ENCODE results near the gene FAM3B.

Gene FAM3B

GRCh38 chr21:41344146-41344545, 27.5 kb downstream of the FAM3B start:
- no peak overlapping the region for H3K27ac ChIP-seq
- TF ChIP-seq ZFX (IDR thresholded peaks at IDR 0.05; ENCODE audit: borderline replicate concordance) (no peak), CTCF (IDR thresholded peaks at IDR 0.05) (no peak)

- H3K27ac ChIP-seq, result no peak overlapping the region
- TF ChIP-seq CTCF (IDR thresholded peaks at IDR 0.05), result no peak
- TF ChIP-seq ZFX (IDR thresholded peaks at IDR 0.05; ENCODE audit: borderline replicate concordance), result no peak
These were observed 28.8 kb downstream of the FAM3B start for GRCh38 chr21:41345356-41345755.

- no peak overlapping the region for H3K27ac ChIP-seq
- TF ChIP-seq ZFX (IDR thresholded peaks at IDR 0.05; ENCODE audit: borderline replicate concordance), result no peak
- TF ChIP-seq CTCF (IDR thresholded peaks at IDR 0.05), result no peak
These were observed 29.5 kb downstream of the FAM3B start for GRCh38 chr21:41345934-41346685.

- H3K27ac ChIP-seq, result no peak overlapping the region
These were observed 30.2 kb downstream of the FAM3B start for GRCh38 chr21:41346758-41347157.

GRCh38 chr21:41348434-41348833, 31.8 kb downstream of the FAM3B start:
- TF ChIP-seq ZFX (IDR thresholded peaks at IDR 0.05; ENCODE audit: borderline replicate concordance) (no peak), CTCF (IDR thresholded peaks at IDR 0.05) (no peak)
- H3K27ac ChIP-seq, result no peak overlapping the region

More at GRCh38 chr21:41346758-41347157, 30.2 kb downstream of the FAM3B start:
- TF ChIP-seq CTCF (IDR thresholded peaks at IDR 0.05) (no peak), ZFX (IDR thresholded peaks at IDR 0.05; ENCODE audit: borderline replicate concordance) (no peak)

GRCh38 chr21:41349126-41349525, 32.5 kb downstream of the FAM3B start:
- H3K27ac ChIP-seq, result no peak overlapping the region
- TF ChIP-seq ZFX (IDR thresholded peaks at IDR 0.05; ENCODE audit: borderline replicate concordance) (no peak), CTCF (IDR thresholded peaks at IDR 0.05) (no peak)

GRCh38 chr21:41349619-41350390, 33.2 kb downstream of the FAM3B start:
- H3K27ac ChIP-seq, result no peak overlapping the region
- TF ChIP-seq CTCF (IDR thresholded peaks at IDR 0.05), result no peak
- no peak for TF ChIP-seq ZFX (IDR thresholded peaks at IDR 0.05; ENCODE audit: borderline replicate concordance)
